ENCODE data around the gene MBNL1.

GRCh38 chr3:152457500-152458375, 189.0 kb downstream of the MBNL1 start:
- TF ChIP-seq CTCF (IDR thresholded peaks at IDR 0.05; ENCODE audit: poor library complexity, severe bottlenecking) (no peak), EP300 (conservative IDR thresholded peaks at IDR 0.05; ENCODE audit: poor library complexity, severe bottlenecking) (no peak), EZH2 (IDR thresholded peaks at IDR 0.05; ENCODE audit: borderline replicate concordance, insufficient read depth, low read length, poor library complexity, severe bottlenecking) (no peak), POLR2AphosphoS5 (IDR thresholded peaks at IDR 0.05) (no peak), TAF1 (IDR thresholded peaks at IDR 0.05; ENCODE audit: low read depth) (no peak), MXI1 (conservative IDR thresholded peaks at IDR 0.05; ENCODE audit: poor library complexity, severe bottlenecking) (no peak)

Measured in neural cell (in vitro differentiated cells).